Kidney epithelial cell (primary cell): ENCODE data around the gene DNAL1. TPM values are rescaled to one million over a fixed set of nuclear protein-coding genes. Genes with fewer than 3 reads are reported as not detected.

ENCODE experiments used
- DNase-seq: peaks from one replicate; pipeline ENCODE4 v3.0.0-alpha.2; 2010; ENCODE audit warnings: low read depth
- H3K27me3 ChIP-seq: 2 replicates; pipeline ENCODE4 v1.6.0; 2011; ENCODE audit warnings: low read length; ENCODE audit not compliant: control insufficient read depth, insufficient read depth
- H3K36me3 ChIP-seq: 2 replicates; pipeline ENCODE4 v1.5.1; 2011; ENCODE audit warnings: low read length; ENCODE audit not compliant: control insufficient read depth, insufficient read depth
- H3K4me3 ChIP-seq: 2 replicates; pipeline ENCODE4 v1.5.1; 2011; ENCODE audit warnings: low read depth, mild to moderate bottlenecking, control low read depth, low read length
- total RNA-seq: library from RNA; depleted of rRNA; stranded (reverse); fragments of >200 nt; gene quantifications from 2 replicates; pipeline ENCODE4 v1.2.3, GENCODE V29; 2015
- TF ChIP-seq, protein P1 (sequence below): IDR thresholded peaks from 2 replicates; pipeline ENCODE4 v1.5.1; 2011; ENCODE audit warnings: mild to moderate bottlenecking, moderate library complexity, low read length, control low read depth, inconsistent platforms; ENCODE audit not compliant: insufficient read depth, poor library complexity, severe bottlenecking

The DNAL1 gene
- total RNA-seq, 1 donor from 2014 or later, result 19.3 TPM

- TF ChIP-seq, protein P1, sequence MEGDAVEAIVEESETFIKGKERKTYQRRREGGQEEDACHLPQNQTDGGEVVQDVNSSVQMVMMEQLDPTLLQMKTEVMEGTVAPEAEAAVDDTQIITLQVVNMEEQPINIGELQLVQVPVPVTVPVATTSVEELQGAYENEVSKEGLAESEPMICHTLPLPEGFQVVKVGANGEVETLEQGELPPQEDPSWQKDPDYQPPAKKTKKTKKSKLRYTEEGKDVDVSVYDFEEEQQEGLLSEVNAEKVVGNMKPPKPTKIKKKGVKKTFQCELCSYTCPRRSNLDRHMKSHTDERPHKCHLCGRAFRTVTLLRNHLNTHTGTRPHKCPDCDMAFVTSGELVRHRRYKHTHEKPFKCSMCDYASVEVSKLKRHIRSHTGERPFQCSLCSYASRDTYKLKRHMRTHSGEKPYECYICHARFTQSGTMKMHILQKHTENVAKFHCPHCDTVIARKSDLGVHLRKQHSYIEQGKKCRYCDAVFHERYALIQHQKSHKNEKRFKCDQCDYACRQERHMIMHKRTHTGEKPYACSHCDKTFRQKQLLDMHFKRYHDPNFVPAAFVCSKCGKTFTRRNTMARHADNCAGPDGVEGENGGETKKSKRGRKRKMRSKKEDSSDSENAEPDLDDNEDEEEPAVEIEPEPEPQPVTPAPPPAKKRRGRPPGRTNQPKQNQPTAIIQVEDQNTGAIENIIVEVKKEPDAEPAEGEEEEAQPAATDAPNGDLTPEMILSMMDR, result no peak
- DNase-seq, result no peak
- Histone ChIP-seq H3K4me3 (no peak overlapping the region), H3K36me3 (no peaks in the 10 kb centered on the region), H3K27me3 (no peaks in the 10 kb centered on the region)
Observed at GRCh38 chr14:73620268-73620667, 24.5 kb upstream of the DNAL1 start.

DNA sequence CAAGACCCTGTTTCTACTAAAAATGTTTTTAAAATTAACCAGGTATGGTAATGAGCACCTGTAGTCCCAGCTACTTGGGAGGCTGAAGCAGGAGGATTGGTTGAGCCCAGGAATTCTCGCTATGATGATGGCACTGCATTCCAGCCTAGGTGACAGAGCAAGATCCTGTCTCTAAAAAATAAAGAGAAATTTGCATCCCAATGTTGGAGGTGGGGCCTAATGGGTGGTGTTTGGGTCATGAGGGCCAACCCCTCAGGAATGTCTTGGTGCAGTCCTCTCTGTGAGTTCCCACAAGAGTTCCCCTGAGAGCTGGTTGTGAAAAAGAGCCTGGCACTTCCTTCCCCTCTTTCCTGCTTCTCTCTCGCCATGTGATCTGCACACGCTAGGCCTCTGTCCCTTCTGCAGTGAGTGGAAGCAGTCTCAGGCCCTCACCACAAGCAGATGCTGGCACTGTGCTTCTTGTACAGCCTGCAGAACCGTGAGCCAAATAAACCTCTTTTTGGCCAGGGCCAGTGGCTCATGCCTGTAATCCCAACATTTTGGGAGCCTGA lies 21.2 kb upstream of the DNAL1 start:
- Histone ChIP-seq H3K36me3 (no peaks in the 10 kb centered on the region), H3K4me3 (no peak overlapping the region), H3K27me3 (no peaks in the 10 kb centered on the region)
- DNase-seq, result no peak
- TF ChIP-seq, protein P1, result no peak

- TF ChIP-seq, protein P1, result no peak
- no peak for DNase-seq
- no peak overlapping the region for H3K4me3 ChIP-seq
- no peaks in the 10 kb centered on the region for H3K36me3 ChIP-seq
- no peaks in the 10 kb centered on the region for H3K27me3 ChIP-seq
Observed at GRCh38 chr14:73625706-73626105, 19.1 kb upstream of the DNAL1 start.

- no peak for DNase-seq
- H3K36me3 ChIP-seq, result no peaks in the 10 kb centered on the region
- H3K27me3 ChIP-seq, result no peaks in the 10 kb centered on the region
- H3K4me3 ChIP-seq, result no peak overlapping the region
- TF ChIP-seq, protein P1, result no peak
Observed at GRCh38 chr14:73627151-73627558, 17.6 kb upstream of the DNAL1 start.

DNA sequence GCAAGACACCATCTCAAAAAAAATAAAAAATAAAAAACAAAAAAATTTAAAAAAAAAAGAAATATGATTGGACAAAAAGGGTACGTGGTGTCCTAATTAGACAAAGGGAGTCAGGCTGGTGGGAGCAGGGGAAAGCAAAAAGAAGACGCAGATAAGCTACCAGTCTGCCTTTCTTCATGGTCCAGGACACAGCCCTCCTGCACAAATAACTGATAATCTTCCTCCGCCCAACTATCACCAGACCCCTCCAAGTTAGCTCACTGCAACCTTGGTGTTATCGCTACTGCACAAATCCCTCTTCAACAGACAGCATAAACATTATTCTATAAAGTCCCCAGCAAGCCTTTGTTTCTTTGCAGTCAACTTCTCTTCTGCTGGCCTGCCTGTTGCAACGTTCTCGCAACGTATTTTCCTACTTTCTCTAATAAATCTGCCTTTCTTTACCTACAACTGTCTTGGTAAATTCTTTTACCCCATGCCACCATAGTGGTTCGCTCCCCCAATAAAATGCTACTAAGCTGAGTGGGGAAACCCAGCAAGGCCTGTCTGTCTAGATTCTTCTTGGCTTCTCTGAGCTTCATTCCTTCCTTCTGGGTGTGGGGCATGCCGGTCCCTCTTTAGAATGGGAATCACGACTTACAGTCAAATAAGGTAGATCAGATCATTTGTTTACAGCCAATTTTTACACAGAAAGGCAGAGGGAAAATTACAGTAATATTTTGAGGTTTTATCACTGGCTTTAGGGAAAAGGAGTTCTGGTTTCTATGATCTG lies 14.6 kb upstream of the DNAL1 start:
- DNase-seq, result no peak
- H3K4me3 ChIP-seq, result no peak overlapping the region
- H3K36me3 ChIP-seq, result no peaks in the 10 kb centered on the region
- TF ChIP-seq, protein P1, result no peak
- H3K27me3 ChIP-seq, result peaks cover 5% of the 10 kb centered on the region
